IPS DF 4.7 (cell line): ENCODE results near the gene TOMM34.

Experiments
- DNase-seq: peaks from one replicate; pipeline ENCODE4 v3.0.0-alpha.2; 2013; ENCODE audit warnings: low spot score; ENCODE audit errors: extremely low read depth

TOMM34 gene

DNA sequence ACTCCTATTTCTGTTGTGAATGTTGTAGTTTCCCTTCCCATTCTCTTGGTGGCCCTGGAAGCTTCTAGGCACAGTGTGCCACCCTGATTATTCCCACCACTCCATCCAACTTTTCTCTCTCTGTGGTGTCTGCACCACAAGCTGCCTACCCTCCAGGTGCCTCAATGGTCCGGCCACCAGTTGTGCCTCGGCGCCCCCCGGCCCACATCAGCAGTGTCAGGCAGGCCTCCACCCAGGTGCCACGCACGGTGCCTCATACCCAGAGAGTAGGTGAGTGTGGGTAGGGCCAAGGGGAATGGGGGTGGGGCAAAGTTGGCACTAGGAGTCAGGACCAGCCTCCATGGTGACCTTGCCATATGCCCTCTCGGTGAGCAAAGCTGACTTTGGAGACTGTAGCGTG, 27.3 kb downstream of the TOMM34 start:
- DNase-seq: no peak

DNA sequence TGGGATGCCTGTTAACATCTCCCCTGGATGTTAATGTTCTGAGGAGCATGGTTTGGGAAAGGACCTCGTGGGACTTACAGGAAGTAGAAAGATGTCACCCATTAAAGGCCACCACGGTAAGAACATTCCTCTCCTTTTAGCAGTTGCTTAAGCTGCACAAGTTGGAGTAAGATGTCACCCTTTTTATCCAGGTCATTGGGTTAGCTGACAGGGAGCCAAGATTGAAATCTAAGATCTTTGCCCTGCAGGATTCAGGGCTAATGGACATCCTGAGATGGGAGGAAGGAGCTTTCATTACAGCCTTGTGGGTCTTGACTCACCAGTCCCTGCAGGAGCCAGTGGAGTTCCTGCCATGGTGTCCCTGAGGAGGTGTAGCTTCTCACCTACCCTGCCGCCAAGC, 28.3 kb downstream of the TOMM34 start:
- no peak for DNase-seq

DNA sequence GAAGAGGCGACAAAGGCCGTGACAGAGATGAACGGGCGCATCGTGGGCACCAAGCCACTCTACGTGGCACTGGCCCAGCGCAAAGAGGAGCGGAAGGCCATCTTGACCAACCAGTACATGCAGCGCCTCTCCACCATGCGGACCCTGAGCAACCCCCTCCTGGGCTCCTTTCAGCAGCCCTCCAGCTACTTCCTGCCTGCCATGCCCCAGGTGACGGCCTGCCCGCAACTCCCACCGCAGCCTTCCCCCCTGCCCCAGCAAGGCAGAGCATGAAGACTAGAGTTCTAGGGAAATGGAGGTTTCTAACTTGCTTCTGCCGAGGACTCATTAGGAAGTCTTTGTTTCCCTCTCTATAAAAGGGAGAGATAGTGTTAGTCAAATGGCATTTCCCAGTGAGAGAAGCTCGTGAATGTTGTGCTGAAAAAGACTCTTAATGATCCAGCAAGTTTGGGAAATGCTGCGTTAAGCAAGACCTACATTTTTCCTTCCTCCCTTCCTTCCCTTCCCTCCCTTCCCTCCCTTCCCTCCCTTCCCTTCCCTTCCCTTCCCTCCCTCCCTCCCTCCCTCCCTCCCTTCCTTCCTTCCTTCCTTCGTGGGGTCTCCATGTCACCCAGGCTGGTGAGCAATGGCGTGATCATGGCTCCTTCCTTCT, 29.6 kb downstream of the TOMM34 start:
- DNase-seq: no peak

DNA sequence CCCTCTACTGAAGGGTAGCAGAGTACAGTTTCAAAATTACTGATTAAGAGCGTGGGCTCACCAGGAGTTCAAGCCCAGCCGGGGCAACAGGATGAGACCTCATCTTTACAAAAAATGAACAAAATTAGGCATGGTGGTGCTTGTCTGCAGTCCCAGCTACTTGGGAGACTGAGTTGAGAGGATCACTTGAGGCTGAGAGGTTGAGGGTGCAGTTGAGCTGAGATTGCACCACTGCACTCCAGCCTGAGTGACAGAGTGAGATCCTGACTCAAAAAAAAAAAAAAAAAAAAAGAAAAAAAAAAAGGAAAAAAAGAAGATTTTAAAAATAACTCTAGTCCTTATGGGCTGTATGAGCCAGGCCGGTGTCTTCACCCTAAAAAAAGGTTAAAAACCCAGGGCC, 31.6 kb downstream of the TOMM34 start:
- no peak for DNase-seq

DNA sequence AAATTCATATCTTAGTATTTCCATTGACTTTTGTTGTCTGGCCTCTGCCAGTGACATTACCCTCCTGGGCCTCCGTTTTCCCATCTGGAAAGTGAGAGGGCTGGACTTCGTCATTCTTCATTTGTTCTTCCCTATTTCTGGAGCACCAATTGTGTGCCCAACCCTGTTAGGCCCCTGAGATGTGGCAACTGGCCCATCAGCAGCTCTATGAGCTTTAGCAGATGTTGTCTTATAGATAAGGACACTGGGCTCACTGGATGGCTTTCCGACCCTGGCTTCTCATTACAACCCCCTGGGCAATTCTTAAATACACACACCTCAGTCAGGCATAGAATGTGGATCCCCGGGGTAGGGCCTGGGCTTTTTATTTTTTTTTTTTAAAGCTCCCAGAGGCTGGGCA, 35.7 kb downstream of the TOMM34 start:
- DNase-seq: no peak

DNA sequence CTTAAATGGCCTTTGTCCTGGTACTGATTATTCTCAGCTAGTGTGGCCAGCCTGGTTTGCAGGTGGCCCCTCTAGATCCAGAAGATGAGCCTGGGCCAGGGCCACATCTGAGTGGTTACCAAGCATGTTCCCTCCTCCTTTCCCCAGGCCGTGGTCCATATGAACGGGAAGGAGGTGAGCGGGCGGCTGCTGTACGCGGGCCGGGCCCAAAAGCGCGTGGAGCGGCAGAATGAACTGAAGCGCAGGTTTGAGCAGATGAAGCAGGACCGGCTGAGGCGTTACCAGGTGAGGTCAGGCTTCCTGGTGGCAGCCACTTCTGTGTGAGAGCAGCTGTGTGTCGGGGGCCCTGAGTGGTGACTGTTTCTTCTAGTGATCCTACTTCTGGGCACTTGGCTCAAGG, 38.8 kb downstream of the TOMM34 start:
- DNase-seq: no peak

DNA sequence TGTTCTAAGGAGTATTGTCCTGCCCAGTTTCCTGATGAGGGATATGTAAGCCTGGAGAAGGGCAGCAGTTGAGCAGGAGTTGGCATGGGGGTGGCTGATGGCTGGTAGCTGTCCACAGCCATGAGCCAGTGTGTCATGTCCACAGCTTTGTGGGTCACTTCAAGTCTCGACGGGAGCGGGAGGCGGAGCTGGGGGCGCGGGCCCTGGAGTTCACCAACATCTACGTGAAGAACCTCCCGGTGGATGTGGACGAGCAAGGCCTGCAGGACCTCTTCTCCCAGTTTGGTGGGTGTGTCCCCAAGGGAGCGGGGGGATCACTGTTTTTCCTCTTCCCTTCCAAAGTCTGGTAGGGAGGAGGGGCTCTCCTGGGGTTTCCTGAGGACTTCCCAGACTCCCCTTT, 41.4 kb downstream of the TOMM34 start:
- no peak for DNase-seq

DNA sequence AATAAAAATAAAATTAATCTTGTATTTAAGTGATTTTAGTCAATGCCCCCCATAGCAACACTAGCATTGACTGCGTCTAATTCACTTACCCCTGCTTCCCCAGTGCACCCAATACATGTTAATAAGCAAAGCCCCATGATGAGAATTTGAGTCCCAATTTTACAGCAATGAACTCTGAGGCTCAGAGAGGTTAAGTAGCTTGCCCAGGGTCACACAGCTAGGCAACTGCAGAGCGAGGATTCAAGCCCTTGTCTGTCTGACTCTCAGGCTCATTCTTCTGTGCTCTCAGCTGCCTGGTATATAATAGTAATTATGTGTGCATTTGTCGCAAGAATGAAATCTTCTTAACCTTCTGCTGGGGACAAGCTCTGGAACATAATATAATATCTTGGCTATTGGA, 41.9 kb downstream of the TOMM34 start:
- no peak for DNase-seq

DNA sequence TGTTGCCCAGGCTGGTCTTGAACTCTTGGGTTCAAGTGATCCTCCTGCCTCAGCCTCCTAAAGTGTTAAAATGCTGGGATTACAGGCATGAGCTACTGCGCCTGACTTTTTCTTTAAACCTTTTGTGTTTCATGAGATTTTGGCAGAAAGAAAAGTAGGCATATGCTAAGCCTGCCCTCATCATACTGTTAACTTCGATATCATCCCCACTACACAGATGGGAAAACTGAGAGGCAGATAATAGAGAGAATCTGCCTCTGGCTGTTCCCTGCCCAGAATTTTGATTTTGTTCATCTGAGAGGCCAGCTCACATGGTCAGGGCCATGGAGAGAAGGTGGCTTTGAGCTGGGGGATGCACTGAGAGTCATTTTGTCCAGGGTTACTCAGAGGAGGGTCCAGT, 42.8 kb downstream of the TOMM34 start:
- no peak for DNase-seq

DNA sequence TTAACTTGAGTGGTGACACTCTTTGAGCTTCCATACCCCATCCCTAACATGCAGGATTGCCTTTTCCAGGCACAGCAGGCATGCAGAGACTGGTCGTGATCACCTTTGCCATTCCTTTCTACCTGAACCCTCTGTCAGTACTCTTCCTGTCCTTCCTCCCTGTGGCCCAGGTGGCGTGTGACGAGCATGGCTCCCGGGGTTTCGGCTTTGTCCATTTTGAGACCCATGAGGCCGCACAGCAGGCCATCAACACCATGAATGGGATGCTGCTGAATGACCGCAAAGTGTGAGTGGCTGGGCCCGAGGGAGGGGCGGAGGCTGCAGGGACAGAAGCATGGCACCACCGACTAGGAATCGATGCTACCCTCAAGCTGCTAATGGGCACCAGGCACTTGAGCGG, 43.6 kb downstream of the TOMM34 start:
- no peak for DNase-seq

DNA sequence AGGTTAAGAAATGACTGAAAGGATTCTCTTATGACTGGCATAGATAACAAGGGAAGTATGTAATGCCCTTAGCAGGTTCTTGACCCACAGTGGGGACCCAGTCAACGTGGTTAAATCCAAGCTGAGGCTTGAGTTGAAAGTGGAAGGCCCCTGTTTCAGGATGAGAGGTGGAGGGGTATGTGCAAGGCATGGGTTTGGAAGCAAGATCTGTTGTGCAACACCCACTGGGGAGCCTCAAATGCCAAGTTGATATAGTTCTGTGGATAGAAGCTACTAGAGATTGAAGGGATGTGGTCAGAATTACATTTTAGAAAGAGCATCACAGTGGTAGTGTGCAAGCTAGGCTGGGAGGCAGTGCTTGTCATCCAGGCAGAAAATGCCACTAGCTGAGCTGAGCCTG, 45.3 kb downstream of the TOMM34 start:
- no peak for DNase-seq

DNA sequence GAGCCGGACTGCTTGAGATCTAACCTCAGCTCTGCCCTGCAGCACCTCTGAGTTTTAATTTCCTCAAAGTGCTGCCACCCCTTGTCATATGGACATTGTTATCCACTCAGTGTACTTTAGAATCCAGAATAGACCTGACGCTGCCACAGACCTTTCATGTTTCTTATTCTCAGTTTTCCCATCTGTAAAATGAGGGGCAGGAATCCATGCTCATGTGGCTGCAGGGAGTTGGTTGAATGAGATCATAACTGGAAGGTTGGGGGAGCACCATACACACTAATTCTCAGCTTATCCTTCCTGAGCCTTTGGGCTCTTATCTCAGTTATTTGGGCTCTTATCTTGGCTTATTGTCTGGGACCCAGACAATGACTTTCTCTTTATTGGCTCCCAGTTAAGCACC, 48.0 kb downstream of the TOMM34 start:
- no peak for DNase-seq

DNA sequence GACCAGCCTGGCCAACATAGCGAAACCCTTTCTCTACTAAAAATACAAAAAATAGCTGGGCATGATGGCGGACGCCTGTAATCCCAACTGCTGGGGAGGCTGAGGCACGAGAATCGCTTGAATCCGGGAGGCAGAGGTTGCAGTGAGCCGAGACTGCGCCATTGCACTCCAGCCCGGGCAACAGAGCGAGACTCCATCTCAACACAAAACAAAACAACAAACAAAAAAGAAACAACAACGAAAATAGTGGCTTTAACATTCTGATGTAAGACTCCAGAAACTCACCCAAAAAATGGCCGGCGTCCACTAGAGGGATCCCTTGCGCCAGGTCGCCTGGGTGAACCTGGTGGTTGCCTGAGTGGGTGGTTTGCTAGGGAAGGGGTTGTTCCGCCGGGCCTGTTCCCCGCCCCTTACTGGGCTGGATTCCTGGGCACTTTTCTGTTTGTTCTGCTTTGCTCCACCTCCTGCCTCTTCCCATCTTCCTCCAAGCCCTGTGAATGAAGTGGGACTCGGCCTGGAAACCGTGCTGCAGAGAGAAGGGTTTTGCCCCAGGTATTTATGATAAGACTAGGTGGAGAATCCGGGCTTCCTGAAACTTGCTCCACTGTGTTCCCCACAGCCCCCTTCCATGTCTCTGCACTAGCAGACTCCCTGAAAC, 48.8 kb downstream of the TOMM34 start:
- DNase-seq: peak; percentile 46

DNA sequence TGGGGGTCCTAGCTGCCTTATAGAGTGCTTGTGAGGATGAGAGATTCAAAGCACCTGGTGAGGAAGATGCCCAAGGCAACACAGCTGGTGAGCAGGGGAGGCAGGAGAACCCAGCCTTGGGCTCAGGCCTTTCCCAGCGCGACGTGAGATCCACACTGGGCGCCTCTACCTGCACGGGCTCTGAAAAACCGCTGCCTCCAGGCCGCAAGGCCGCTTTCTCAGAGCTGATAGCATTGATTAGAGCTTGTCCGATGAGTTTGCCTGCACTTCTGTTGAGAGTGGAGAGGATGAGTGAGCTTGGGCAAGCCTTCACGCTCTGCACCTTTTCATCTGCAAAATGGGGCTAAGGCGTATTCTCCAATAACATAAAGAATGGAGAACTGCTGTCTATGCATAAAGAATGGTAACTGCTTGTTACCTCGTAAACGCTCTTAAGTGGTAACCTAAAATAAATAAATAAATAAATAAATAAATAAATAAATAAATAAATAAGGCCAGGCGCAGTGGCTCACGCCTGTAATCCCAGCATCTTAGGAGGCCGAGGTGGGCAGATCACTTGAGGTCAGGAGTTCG, 49.4 kb downstream of the TOMM34 start:
- DNase-seq: no peak

DNA sequence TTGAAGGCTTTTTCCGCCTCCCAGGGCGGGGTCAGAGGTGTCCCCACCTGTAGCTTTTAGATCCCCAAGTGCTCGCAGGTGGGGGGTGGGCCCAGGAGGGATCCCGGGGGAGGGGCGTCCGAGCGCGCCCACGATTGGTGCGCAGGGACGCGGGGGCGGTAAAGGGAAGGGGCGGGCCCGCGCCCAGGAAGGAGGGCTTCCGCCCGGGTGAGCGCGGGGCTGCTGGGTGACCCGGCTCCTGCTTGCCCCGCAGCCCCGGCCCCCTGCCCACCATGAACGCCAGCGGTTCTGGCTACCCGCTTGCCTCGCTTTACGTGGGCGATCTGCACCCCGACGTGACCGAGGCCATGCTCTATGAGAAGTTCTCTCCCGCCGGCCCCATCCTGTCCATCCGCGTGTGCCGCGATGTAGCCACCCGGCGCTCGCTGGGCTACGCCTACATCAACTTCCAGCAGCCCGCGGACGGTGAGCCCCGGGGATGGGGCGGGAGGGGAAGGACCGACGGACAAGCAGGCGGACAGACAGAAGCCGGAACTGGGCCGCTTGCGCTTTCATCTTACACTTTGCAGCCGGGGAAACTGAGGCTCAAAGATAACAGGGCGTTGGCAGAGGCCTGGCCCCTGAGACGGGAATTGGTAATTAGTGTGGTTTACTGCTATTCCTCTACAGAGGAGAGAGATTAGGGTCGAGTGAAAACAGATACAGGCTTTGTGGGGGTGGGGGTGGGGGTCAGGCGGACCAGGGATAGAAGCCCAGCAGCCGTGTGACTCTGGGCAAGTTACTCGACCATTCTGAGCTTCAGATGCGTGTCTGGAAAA, 50.1 kb downstream of the TOMM34 start, which contains the start of gene PABPC1L:
Gene PABPC1L (plus strand): TSS at position 189 of the 818 bp plus-strand sequence. CDS start 84 bp downstream, at position 273.
- DNase-seq: peak; percentile 69

DNA sequence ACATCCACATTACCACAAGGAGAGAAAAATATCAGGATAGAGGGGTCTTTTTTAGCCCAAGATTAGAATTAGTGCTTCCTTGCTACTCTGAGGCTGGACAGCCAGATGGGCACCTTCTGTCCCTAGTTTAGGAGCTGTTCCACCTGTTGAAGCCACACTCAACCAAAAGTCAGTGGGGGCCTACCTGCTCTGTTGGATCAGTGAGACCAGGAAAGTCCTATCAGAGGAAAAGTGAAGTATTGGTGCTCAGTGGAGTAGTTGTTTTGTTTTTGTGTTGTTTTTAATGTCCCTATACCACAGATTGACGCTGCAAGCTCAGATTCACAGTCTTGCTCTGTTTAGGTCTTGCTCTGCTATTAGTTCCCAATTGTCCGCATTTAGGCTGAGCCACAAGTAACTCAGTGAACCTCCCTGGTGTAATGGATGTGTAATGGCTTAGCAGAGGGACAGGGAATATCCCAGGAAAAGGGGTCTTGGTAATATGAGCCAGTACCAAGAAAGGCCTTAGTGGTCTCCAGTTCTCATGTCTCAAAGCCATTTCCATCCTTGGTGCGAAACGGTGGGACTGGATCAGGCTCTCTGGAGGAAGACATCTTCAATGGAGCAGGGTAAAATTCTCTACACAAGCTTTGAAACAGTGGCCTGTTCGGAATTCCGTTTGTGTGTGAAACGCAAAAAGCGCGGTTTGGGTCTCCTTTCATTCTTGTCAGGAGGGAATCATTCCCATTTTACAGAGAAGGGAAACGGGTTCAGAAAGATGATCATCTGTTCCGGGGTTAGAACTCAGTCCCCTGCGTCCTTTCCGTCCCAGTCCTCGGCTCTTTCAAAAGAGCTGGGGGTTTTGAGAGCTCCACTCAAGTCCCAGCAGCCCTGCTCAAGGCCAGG, 51.0 kb downstream of the TOMM34 start:
- no peak for DNase-seq

DNA sequence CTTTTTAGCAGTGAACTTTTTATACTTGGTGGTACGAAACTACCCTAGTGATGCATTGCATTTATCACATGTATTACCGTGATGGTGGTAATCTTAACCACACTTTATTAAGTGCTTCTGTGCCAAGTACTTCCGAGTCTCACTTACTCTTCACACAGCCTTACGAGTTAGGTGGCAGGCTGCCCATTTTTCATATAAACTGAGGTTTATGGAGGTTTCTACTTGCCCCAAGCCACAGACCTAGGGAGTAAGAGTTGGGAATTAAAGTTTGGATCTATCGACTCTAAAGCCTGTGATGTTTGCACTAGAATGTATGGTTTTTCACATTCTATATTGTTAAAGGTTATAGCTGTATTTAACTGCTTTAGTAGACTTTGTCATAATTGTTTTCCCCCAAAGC, 55.8 kb downstream of the TOMM34 start:
- DNase-seq: no peak

DNA sequence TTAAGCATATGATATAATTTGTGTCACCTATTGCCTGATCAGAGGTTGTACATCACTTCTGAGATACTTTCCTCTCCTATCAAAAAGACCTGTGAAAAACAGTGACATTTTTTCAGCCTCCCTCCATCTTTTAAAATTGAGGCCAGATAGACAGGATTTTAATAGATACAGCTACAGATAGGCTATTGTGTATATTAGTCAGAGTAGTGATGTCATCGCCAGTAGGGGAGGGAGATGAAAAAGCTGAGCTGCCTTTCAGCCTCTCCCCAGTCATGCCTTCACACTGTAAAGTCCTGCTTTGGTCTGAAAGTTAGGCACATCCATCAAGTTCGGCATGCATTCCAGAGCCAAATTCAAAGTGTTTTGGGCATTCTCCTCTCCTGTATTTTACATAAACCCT, 58.2 kb downstream of the TOMM34 start:
- DNase-seq: no peak

DNA sequence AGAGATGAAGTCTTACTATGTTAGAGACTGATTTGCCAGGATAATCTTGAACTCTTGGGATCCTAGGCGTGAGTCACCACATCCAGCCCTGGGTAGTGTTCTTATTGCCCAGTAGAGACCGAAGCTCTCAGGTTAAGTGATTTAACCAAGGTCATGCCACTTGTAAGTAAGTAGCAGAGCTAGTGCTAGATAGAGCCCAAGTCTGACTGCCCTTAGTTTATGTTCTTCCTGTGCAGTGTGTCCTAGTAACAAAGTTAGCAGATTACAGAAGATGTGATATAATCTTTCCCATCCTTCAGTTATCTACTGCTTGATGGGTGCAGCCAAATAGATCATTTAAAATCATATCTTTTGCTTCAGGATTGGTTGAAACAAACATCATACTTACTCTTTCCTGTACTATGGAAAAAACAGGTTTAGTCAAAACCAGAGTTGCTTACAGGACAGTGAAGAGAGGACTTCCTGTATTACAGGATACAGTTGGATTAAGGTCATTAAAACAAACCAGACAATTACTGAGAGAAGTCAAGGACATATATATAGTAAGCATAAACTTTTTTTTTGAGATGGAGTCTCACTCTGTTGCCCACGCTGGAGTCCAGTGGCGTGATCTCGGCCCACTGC, 59.9 kb downstream of the TOMM34 start:
- no peak for DNase-seq

DNA sequence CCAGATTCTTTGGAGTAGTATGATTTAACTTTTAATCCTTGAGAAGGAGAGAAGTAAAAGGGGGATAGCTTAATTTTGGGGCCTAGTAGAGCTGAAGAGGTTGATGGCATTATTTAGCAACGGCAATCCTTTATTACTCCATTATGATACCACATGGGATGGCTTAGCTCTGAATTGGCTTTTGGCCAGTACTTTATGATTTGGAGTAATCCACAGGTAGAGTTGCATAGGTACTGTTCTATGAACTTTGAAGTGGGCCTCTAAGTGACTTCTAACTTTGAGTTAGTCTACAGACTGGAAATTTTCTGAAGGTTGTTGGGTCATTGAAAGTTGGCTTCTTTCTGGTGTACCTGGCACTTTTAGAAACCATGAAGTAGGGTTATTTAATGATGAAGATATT, 63.1 kb downstream of the TOMM34 start:
- DNase-seq: no peak

DNA sequence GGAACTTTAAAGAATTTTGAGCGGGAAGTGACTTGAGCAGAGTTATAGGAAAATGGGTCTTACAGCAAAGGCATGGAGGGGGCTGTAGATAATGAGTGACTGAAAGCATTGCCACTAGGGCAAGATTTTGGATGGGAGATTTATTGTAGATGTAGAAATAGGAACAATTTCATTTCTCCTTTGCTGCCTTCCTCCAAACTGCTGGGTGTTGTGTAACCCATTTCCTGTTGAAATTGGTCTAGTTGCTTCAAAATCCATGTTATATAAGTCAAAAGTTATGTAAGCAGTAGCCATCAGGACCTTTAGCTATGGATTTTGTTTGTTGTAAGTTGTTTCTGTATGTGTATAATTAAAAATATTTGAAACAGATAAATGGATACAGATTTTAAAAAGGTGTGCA, 63.6 kb downstream of the TOMM34 start:
- no peak for DNase-seq
